ENCODE results near the gene RTL5.
A peak's percentile ranks its signal among the peaks of the same experiment; 100 is the strongest.

The RTL5 gene

DNA sequence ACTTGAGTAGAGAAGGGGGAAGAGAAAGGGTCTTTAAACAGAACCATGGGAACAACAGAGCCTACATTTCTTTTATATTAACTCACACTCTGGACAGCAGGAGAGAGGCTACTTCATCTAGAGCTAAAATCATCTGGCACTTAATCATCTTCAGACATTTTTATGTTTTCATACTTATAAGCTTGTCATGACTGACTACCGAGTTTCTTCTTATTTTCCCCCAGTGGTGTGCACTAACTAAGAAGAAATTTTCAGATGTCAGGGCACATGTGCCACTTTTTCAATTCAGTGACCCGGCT lies 11.8 kb upstream of the RTL5 start:
- no peak overlapping the region for H3K4me3 ChIP-seq (replicated peaks; ENCODE audit: insufficient read depth, low read length)
- TF ChIP-seq REST (IDR thresholded peaks at IDR 0.05; ENCODE audit: insufficient replicate concordance, low read depth) (no peak), POLR2AphosphoS5 (IDR thresholded peaks at IDR 0.05; ENCODE audit: low read depth) (no peak), GABPA (IDR thresholded peaks at IDR 0.05; ENCODE audit: low read depth) (no peak), SPI1 (IDR thresholded peaks at IDR 0.05; ENCODE audit: borderline replicate concordance, low read depth) (no peak)
- TF ChIP-seq, protein P1, sequence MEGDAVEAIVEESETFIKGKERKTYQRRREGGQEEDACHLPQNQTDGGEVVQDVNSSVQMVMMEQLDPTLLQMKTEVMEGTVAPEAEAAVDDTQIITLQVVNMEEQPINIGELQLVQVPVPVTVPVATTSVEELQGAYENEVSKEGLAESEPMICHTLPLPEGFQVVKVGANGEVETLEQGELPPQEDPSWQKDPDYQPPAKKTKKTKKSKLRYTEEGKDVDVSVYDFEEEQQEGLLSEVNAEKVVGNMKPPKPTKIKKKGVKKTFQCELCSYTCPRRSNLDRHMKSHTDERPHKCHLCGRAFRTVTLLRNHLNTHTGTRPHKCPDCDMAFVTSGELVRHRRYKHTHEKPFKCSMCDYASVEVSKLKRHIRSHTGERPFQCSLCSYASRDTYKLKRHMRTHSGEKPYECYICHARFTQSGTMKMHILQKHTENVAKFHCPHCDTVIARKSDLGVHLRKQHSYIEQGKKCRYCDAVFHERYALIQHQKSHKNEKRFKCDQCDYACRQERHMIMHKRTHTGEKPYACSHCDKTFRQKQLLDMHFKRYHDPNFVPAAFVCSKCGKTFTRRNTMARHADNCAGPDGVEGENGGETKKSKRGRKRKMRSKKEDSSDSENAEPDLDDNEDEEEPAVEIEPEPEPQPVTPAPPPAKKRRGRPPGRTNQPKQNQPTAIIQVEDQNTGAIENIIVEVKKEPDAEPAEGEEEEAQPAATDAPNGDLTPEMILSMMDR (IDR thresholded peaks at IDR 0.05; ENCODE audit: insufficient read depth, low read length): no peak
- H3K27me3 ChIP-seq (ENCODE audit: insufficient read depth, poor library complexity, severe bottlenecking): no peaks in the 10 kb centered on the region
- H3K27ac ChIP-seq (replicated peaks): no peak overlapping the region
- no peak for DNase-seq (ENCODE audit: low read depth in 1 of 2, low spot score in 1 of 2)

GRCh38 chrX:72142794-72143608 lies 11.3 kb upstream of the RTL5 start:
- DNase-seq (ENCODE audit: low read depth in 1 of 2, low spot score in 1 of 2): peak in 1 of 2 experiments; percentile 40
- TF ChIP-seq POLR2AphosphoS5 (IDR thresholded peaks at IDR 0.05; ENCODE audit: low read depth) (no peak), REST (IDR thresholded peaks at IDR 0.05; ENCODE audit: insufficient replicate concordance, low read depth) (no peak), GABPA (IDR thresholded peaks at IDR 0.05; ENCODE audit: low read depth) (no peak), SPI1 (IDR thresholded peaks at IDR 0.05; ENCODE audit: borderline replicate concordance, low read depth) (no peak)
- Histone ChIP-seq H3K27me3 (ENCODE audit: insufficient read depth, poor library complexity, severe bottlenecking) (no peaks in the 10 kb centered on the region), H3K27ac (replicated peaks) (no peak overlapping the region), H3K4me3 (replicated peaks; ENCODE audit: insufficient read depth, low read length) (no peak overlapping the region)

- TF ChIP-seq POLR2AphosphoS5 (IDR thresholded peaks at IDR 0.05; ENCODE audit: low read depth) (no peak), SPI1 (IDR thresholded peaks at IDR 0.05; ENCODE audit: borderline replicate concordance, low read depth) (no peak), REST (IDR thresholded peaks at IDR 0.05; ENCODE audit: insufficient replicate concordance, low read depth) (no peak), GABPA (IDR thresholded peaks at IDR 0.05; ENCODE audit: low read depth) (no peak)
- TF ChIP-seq, protein P1 (IDR thresholded peaks at IDR 0.05; ENCODE audit: insufficient read depth, low read length): no peak
- H3K27ac ChIP-seq (replicated peaks): no peak overlapping the region
- DNase-seq (ENCODE audit: low read depth in 1 of 2, low spot score in 1 of 2): no peak
- no peak overlapping the region for H3K4me3 ChIP-seq (replicated peaks; ENCODE audit: insufficient read depth, low read length)
- no peaks in the 10 kb centered on the region for H3K27me3 ChIP-seq (ENCODE audit: insufficient read depth, poor library complexity, severe bottlenecking)
Observed at GRCh38 chrX:72142094-72142793, 10.5 kb upstream of the RTL5 start.

Measured in HL-60 (cell line).